HG03039 (cell line): ENCODE results near the gene PIEZO1.
"Not testable (repeated sequence)": the region's sequence is repeated elsewhere in the genome, so short reads cannot be mapped to it uniquely, and the experiment has no call there.

ENCODE experiments used
- ATAC-seq: cut with Tn5 transposase; IDR thresholded peaks from one replicate; pipeline ENCODE4 v1.9.1; 2021; ENCODE audit warnings: mild to moderate bottlenecking, moderate library complexity; ENCODE audit not compliant: unreplicated experiment

PIEZO1 gene

GRCh38 chr16:88805887-88806393 lies 20.9 kb upstream of the PIEZO1 start:
- no peak for ATAC-seq

GRCh38 chr16:88805340-88805715 lies 20.3 kb upstream of the PIEZO1 start:
- ATAC-seq = no peak

- ATAC-seq = no peak
Observed at GRCh38 chr16:88804552-88805339, 19.7 kb upstream of the PIEZO1 start.

- no peak for ATAC-seq
Observed at GRCh38 chr16:88804173-88804551, 19.1 kb upstream of the PIEZO1 start.

- ATAC-seq = peak; percentile 54
Observed at GRCh38 chr16:88803264-88803987, 18.4 kb upstream of the PIEZO1 start, which contains the start of gene CDT1. CDT1 (plus strand) TSS chr16:88803789; CDS start chr16:88803832, 43 bp downstream.

- no peak for ATAC-seq
Observed at GRCh38 chr16:88800277-88800592, 15.2 kb upstream of the PIEZO1 start.

- ATAC-seq = no peak
Observed at GRCh38 chr16:88799569-88800276, 14.7 kb upstream of the PIEZO1 start.

- no peak for ATAC-seq
Observed at GRCh38 chr16:88798772-88799455, 13.9 kb upstream of the PIEZO1 start.

GRCh38 chr16:88798073-88798472 lies 13.1 kb upstream of the PIEZO1 start:
- no peak for ATAC-seq

GRCh38 chr16:88796278-88796677 lies 11.3 kb upstream of the PIEZO1 start:
- no peak for ATAC-seq

- ATAC-seq = no peak
Observed at GRCh38 chr16:88793251-88793954, 8.4 kb upstream of the PIEZO1 start.

GRCh38 chr16:88792668-88793250 lies 7.7 kb upstream of the PIEZO1 start:
- no peak for ATAC-seq

- ATAC-seq = no peak
Observed at GRCh38 chr16:88792078-88792550, 7.1 kb upstream of the PIEZO1 start.

GRCh38 chr16:88790312-88791211 lies 5.5 kb upstream of the PIEZO1 start:
- ATAC-seq = no peak

GRCh38 chr16:88789594-88789993 lies 4.6 kb upstream of the PIEZO1 start:
- ATAC-seq = no peak

- ATAC-seq = not testable (repeated sequence)
Observed at GRCh38 chr16:88788749-88789148, 3.7 kb upstream of the PIEZO1 start.

GRCh38 chr16:88787579-88788314 lies 2.7 kb upstream of the PIEZO1 start:
- no peak for ATAC-seq

GRCh38 chr16:88784856-88785105 lies 239 bp downstream of the PIEZO1 start:
- ATAC-seq = no peak
